Activated T-cell treated with anti-CD3 and anti-CD28 coated beads, Interleukin-2, amount 50 U/mL, for 72 hours (primary cell): ENCODE data around the gene TRIO. TPM values are rescaled to one million over a fixed set of nuclear protein-coding genes. Genes with fewer than 3 reads are reported as not detected.

ENCODE experiments used
- ATAC-seq, 2 donors: fragments of 150-1000 bp; cut with Tn5 transposase; replicated peaks in 1 of 2; 2 replicates each; pipeline ENCODE4 v1.10.0; 2021; ENCODE audit warnings: moderate library complexity in 2 of 2, mild to moderate bottlenecking in 1 of 2
- DNase-seq, 2 donors: peaks; one replicate each; pipeline ENCODE4 v3.0.0; 2021 to 2022; ENCODE audit warnings: mixed read lengths in 1 of 2
- H3K27ac Mint-ChIP-seq: one replicate; pipeline ENCODE4 v1.8.0; 2022; ENCODE audit warnings: mild to moderate bottlenecking, moderate library complexity, mixed read lengths
- H3K27me3 Mint-ChIP-seq: one replicate; pipeline ENCODE4 v1.8.0; 2022; ENCODE audit warnings: low read depth, mixed read lengths
- H3K36me3 Mint-ChIP-seq, 2 donors: one replicate each; pipeline ENCODE4 v1.8.0; 2022; ENCODE audit warnings: mixed read lengths in 2 of 2, mild to moderate bottlenecking in 1 of 2; ENCODE audit not compliant: insufficient read depth in 2 of 2
- H3K4me1 Mint-ChIP-seq: one replicate; pipeline ENCODE4 v1.8.0; 2022; ENCODE audit warnings: low read depth, mixed read lengths
- H3K4me3 Mint-ChIP-seq, 2 donors: one replicate each; pipeline ENCODE4 v1.8.0; 2022; ENCODE audit warnings: mild to moderate bottlenecking in 2 of 2, mixed read lengths in 2 of 2, moderate library complexity in 2 of 2
- H3K9me3 Mint-ChIP-seq, 2 donors: one replicate each; pipeline ENCODE4 v1.8.0; 2022; ENCODE audit warnings: mixed read lengths in 2 of 2
- total RNA-seq, 2 donors: library from RNA; stranded (reverse); gene quantifications; one replicate each; pipeline ENCODE4 v1.2.3, GENCODE V29; 2022

Gene TRIO
- total RNA-seq, 2 donors from 2014 or later: 13.2 to 14.0 TPM

GRCh38 chr5:14144586-14145434 is 1.7 kb downstream of the TRIO start:
- H3K27ac Mint-ChIP-seq: peak overlapping the region; percentile 31
- peak; percentile 57 to 58 for DNase-seq
- H3K9me3 Mint-ChIP-seq: no peaks in the 10 kb centered on the region
- peak overlapping the region; percentile 84 to 87 for H3K4me3 Mint-ChIP-seq
- H3K4me1 Mint-ChIP-seq: peaks cover 11% of the 10 kb centered on the region
- H3K27me3 Mint-ChIP-seq: peaks cover 65% of the 10 kb centered on the region
- peaks cover 0 to 2% of the 10 kb centered on the region in 2 donors for H3K36me3 Mint-ChIP-seq
- peak; percentile 59 to 65 for ATAC-seq

- Mint-ChIP-seq H3K27me3 (peaks cover 67% of the 10 kb centered on the region), H3K4me3 (peak overlapping the region; percentile 84 to 87), H3K27ac (peak overlapping the region; percentile 31), H3K4me1 (peaks cover 11% of the 10 kb centered on the region), H3K9me3 (no peaks in the 10 kb centered on the region), H3K36me3 (peaks cover 0 to 2% of the 10 kb centered on the region in 2 donors)
- no peak for ATAC-seq
- DNase-seq: no peak
These were observed 2.5 kb downstream of the TRIO start for GRCh38 chr5:14145435-14146334.

- Mint-ChIP-seq H3K27ac (no peak overlapping the region), H3K9me3 (no peaks in the 10 kb centered on the region), H3K36me3 (peaks cover 0 to 2% of the 10 kb centered on the region in 2 donors), H3K27me3 (peaks cover 57% of the 10 kb centered on the region), H3K4me3 (no peak overlapping the region), H3K4me1 (peaks cover 11% of the 10 kb centered on the region)
- no peak for DNase-seq
- no peak for ATAC-seq
These were observed 3.6 kb downstream of the TRIO start for GRCh38 chr5:14146725-14147124.

- no peak overlapping the region for H3K4me3 Mint-ChIP-seq
- ATAC-seq (no peak), DNase-seq (no peak)
- no peaks in the 10 kb centered on the region for H3K9me3 Mint-ChIP-seq
- peaks cover 0 to 2% of the 10 kb centered on the region in 2 donors for H3K36me3 Mint-ChIP-seq
- no peak overlapping the region for H3K27ac Mint-ChIP-seq
- peaks cover 52% of the 10 kb centered on the region for H3K27me3 Mint-ChIP-seq
- peaks cover 10% of the 10 kb centered on the region for H3K4me1 Mint-ChIP-seq
These were observed 4.1 kb downstream of the TRIO start for GRCh38 chr5:14147210-14147609.

- Mint-ChIP-seq H3K27ac (no peak overlapping the region), H3K27me3 (peaks cover 50% of the 10 kb centered on the region), H3K4me1 (peaks cover 6% of the 10 kb centered on the region), H3K9me3 (no peaks in the 10 kb centered on the region), H3K36me3 (peaks cover 0 to 2% of the 10 kb centered on the region in 2 donors), H3K4me3 (no peak overlapping the region)
- DNase-seq: no peak
- no peak for ATAC-seq
These were observed 5.3 kb downstream of the TRIO start for GRCh38 chr5:14148483-14148882.

- peaks cover 56% of the 10 kb centered on the region for H3K27me3 Mint-ChIP-seq
- H3K9me3 Mint-ChIP-seq: no peaks in the 10 kb centered on the region
- H3K4me3 Mint-ChIP-seq: no peak overlapping the region
- peaks cover 0 to 2% of the 10 kb centered on the region in 2 donors for H3K36me3 Mint-ChIP-seq
- no peak for DNase-seq
- H3K27ac Mint-ChIP-seq: no peak overlapping the region
- H3K4me1 Mint-ChIP-seq: peaks cover 6% of the 10 kb centered on the region
- no peak for ATAC-seq
These were observed 5.9 kb downstream of the TRIO start for GRCh38 chr5:14148890-14149671.

- Mint-ChIP-seq H3K27ac (no peak overlapping the region), H3K36me3 (peaks cover 0 to 2% of the 10 kb centered on the region in 2 donors), H3K27me3 (peaks cover 58% of the 10 kb centered on the region), H3K4me1 (peaks cover 6% of the 10 kb centered on the region), H3K4me3 (no peak overlapping the region), H3K9me3 (no peaks in the 10 kb centered on the region)
- DNase-seq: no peak
- no peak for ATAC-seq
These were observed 6.6 kb downstream of the TRIO start for GRCh38 chr5:14149672-14150274.

- DNase-seq (no peak), ATAC-seq (no peak)
- H3K27ac Mint-ChIP-seq: no peak overlapping the region
- H3K36me3 Mint-ChIP-seq: no peaks in the 10 kb centered on the region
- peaks cover 42% of the 10 kb centered on the region for H3K27me3 Mint-ChIP-seq
- no peaks in the 10 kb centered on the region for H3K9me3 Mint-ChIP-seq
- no peaks in the 10 kb centered on the region for H3K4me1 Mint-ChIP-seq
- no peak overlapping the region for H3K4me3 Mint-ChIP-seq
These were observed 8.3 kb downstream of the TRIO start for GRCh38 chr5:14151416-14151815.

- no peak for ATAC-seq
- Mint-ChIP-seq H3K27me3 (peaks cover 25% of the 10 kb centered on the region), H3K27ac (no peak overlapping the region), H3K4me1 (no peaks in the 10 kb centered on the region), H3K36me3 (no peaks in the 10 kb centered on the region), H3K4me3 (no peak overlapping the region), H3K9me3 (no peaks in the 10 kb centered on the region)
- no peak for DNase-seq
These were observed 10.1 kb downstream of the TRIO start for GRCh38 chr5:14153071-14153864.

- no peaks in the 10 kb centered on the region for H3K36me3 Mint-ChIP-seq
- DNase-seq (no peak), ATAC-seq (no peak)
- peaks cover 24% of the 10 kb centered on the region for H3K27me3 Mint-ChIP-seq
- no peaks in the 10 kb centered on the region for H3K4me1 Mint-ChIP-seq
- H3K27ac Mint-ChIP-seq: no peak overlapping the region
- no peak overlapping the region for H3K4me3 Mint-ChIP-seq
- H3K9me3 Mint-ChIP-seq: no peaks in the 10 kb centered on the region
These were observed 11.0 kb downstream of the TRIO start for GRCh38 chr5:14153932-14154731.

- no peaks in the 10 kb centered on the region for H3K4me1 Mint-ChIP-seq
- ATAC-seq (no peak), DNase-seq (no peak)
- peaks cover 14% of the 10 kb centered on the region for H3K27me3 Mint-ChIP-seq
- no peaks in the 10 kb centered on the region for H3K9me3 Mint-ChIP-seq
- H3K4me3 Mint-ChIP-seq: no peak overlapping the region
- H3K27ac Mint-ChIP-seq: no peak overlapping the region
- no peaks in the 10 kb centered on the region for H3K36me3 Mint-ChIP-seq
These were observed 11.9 kb downstream of the TRIO start for GRCh38 chr5:14155075-14155474.
